ENCODE results near the gene NGFR.

DNA sequence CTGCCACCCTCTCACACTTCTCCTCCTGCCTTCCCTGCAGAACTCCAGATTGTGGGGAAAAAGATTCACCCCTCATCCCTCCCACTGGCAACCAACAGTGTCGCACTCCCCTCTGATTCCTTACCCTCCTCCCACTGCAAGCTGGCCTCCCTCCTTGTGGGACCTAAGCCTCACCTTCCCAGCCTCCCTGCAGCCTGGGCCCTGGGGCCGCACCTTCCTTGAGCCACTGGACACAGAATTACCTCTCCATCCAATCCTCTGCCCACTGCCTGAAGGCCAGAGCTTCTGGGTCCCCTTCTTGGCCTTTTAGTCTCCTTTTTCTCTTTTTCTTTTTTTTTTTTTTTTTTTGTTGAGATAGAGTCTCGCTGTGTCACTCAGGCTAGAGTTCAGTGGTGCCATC, 33.9 kb downstream of the NGFR start:
- no peak for TF ChIP-seq EZH2phosphoT487 (IDR thresholded peaks at IDR 0.05; ENCODE audit: borderline replicate concordance, low read depth, low read length)
- TF ChIP-seq, protein P1, sequence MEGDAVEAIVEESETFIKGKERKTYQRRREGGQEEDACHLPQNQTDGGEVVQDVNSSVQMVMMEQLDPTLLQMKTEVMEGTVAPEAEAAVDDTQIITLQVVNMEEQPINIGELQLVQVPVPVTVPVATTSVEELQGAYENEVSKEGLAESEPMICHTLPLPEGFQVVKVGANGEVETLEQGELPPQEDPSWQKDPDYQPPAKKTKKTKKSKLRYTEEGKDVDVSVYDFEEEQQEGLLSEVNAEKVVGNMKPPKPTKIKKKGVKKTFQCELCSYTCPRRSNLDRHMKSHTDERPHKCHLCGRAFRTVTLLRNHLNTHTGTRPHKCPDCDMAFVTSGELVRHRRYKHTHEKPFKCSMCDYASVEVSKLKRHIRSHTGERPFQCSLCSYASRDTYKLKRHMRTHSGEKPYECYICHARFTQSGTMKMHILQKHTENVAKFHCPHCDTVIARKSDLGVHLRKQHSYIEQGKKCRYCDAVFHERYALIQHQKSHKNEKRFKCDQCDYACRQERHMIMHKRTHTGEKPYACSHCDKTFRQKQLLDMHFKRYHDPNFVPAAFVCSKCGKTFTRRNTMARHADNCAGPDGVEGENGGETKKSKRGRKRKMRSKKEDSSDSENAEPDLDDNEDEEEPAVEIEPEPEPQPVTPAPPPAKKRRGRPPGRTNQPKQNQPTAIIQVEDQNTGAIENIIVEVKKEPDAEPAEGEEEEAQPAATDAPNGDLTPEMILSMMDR (conservative IDR thresholded peaks at IDR 0.05; ENCODE audit: low read length), result no peak

Data from OCI-LY7 (cell line).